ENCODE results near the gene KDM3A.

DNA sequence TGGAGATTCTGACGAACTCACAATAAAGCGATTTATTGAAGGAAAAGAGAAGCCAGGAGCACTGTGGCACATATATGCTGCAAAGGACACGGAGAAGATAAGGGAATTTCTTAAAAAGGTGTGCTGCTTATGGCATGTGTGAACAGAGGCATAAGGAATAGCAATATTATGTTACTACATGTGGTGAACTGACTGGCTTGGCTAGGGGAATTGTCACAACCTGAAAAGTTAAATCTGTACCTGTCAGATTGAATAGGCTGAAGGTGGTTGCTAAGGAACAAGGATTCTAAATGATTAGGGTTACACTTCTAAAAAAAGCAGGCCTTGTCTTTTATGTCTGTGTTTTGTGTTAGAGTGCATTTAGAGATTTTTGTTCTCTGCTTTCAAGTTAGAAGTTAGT is 48.4 kb downstream of the KDM3A start:
- TF ChIP-seq, protein P1, sequence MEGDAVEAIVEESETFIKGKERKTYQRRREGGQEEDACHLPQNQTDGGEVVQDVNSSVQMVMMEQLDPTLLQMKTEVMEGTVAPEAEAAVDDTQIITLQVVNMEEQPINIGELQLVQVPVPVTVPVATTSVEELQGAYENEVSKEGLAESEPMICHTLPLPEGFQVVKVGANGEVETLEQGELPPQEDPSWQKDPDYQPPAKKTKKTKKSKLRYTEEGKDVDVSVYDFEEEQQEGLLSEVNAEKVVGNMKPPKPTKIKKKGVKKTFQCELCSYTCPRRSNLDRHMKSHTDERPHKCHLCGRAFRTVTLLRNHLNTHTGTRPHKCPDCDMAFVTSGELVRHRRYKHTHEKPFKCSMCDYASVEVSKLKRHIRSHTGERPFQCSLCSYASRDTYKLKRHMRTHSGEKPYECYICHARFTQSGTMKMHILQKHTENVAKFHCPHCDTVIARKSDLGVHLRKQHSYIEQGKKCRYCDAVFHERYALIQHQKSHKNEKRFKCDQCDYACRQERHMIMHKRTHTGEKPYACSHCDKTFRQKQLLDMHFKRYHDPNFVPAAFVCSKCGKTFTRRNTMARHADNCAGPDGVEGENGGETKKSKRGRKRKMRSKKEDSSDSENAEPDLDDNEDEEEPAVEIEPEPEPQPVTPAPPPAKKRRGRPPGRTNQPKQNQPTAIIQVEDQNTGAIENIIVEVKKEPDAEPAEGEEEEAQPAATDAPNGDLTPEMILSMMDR (IDR thresholded peaks at IDR 0.05): no peak
- TF ChIP-seq EP300 (IDR thresholded peaks at IDR 0.05) (no peak), POLR2AphosphoS5 (IDR thresholded peaks at IDR 0.05) (no peak)
